Activated naive CD4-positive, alpha-beta T cell treated with anti-CD3 and anti-CD28 coated beads, Interleukin-2, amount 50 U/mL, for 16 hours (primary cell): ENCODE measurements around the gene P2RY12.

Experiments
- DNase-seq: peaks from one replicate; pipeline ENCODE4 v3.0.0-alpha.2; 2020

Gene P2RY12

GRCh38 chr3:151330899-151331298 is 53.7 kb downstream of the P2RY12 start:
- no peak for DNase-seq

DNA sequence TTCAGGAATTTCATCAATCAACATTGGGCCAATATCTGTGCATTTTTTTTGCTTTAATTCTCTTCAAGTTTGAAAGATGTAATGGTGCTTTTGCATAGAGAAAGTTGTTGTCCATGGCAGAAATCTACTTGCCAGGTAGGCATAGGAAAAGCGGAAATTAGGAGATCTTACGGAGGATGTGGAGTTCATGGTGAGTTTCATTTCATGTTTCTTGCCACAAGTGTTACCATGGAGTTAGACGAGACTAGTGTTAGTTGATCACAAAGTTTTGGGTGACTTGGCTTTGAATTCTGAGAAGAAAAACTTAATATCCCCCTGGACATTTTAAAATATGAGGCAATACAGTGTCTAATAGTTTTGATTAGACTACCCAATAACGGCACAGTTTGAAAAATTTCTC is 54.2 kb downstream of the P2RY12 start:
- no peak for DNase-seq

GRCh38 chr3:151329363-151329762 is 55.2 kb downstream of the P2RY12 start, which contains the start of gene P2RY13:
Gene P2RY13, minus strand, starts transcription at chr3:151329549. Its CDS starts 21 bp downstream, at chr3:151329528.
- DNase-seq, result no peak

DNA sequence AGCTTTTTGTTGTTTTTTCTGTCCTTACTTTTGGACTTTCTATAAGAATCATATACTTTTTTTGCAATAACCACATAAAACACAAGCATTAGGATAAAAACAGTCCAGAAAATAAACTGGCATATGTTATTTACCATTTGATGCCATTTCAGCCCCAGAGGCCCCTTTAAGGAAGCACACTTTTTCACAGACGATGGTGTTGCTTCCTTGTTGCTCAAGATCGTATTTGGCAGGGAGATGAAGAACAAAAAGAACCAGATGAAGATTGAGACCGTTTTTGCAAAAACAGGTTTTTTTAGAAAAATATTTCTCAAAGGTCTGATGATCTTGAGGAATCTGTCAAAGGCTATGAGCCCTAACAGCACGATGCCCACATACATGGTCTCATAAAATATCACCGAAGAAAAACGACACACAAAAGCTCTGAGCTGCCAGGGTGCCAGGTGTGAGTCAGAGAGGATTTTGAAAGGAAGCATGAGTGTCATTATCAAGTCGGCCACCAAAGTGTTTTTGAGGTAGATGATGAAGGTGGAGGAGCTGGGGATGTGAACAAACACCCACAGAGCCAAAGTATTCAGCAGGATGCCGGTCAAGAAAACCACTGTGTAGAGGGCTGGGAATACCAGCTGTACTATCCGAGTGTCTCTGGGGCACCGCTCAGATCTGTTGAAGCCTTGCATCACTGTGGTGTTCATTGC is 56.1 kb downstream of the P2RY12 start:
- DNase-seq, result no peak

DNA sequence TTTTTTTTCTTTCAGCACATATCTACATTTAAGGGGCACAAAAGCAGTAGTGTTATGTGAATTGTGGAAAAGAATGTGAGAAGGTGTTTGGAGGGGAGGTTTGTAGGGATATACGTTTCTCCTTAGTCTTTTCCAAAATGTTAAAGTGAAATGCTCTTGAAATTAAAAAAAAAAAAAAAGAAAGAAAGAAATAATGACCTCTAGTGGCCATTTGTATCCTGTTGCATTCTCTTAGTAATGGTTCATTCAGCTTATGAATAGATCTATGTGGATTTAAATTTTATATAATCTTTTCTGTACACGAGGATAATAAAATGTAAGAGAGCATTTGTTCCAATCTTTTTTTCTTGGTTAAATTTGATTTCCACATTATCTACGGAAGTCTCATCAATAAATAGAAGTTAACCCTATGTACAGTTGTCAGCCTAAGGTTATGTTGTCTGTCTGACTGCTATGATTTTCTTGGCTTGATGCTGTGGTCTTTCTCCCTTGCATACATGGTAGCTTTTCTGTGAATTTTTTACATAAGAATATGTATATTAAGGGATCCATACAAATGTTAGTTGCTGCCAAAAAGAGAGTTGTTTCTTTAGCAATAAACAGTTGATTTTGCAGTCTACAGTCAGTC is 56.9 kb downstream of the P2RY12 start:
- no peak for DNase-seq

DNA sequence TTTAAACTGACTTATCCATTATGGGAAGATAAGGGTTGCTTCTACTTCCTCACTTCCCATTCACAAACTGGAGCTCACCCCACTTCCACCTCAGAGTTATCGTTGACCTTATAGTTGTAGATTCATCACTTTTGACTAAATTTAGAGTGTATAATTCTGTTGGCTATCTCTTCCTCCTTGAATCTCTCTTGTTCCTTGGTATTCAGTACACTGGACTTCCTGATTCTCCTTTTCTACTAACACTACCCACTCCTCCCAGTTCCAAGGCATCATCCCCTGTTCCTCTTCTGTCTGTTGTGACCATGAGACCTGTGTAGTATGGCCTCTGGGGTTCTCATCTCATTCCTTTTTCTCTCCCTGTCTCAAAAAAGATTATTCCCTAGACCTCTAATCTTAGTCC is 62.0 kb downstream of the P2RY12 start:
- no peak for DNase-seq

GRCh38 chr3:151321526-151321925 is 63.0 kb downstream of the P2RY12 start:
- no peak for DNase-seq

- no peak for DNase-seq
Observed at GRCh38 chr3:151320131-151320530, 64.4 kb downstream of the P2RY12 start.

- no peak for DNase-seq
Observed at GRCh38 chr3:151319628-151320027, 64.9 kb downstream of the P2RY12 start.

DNA sequence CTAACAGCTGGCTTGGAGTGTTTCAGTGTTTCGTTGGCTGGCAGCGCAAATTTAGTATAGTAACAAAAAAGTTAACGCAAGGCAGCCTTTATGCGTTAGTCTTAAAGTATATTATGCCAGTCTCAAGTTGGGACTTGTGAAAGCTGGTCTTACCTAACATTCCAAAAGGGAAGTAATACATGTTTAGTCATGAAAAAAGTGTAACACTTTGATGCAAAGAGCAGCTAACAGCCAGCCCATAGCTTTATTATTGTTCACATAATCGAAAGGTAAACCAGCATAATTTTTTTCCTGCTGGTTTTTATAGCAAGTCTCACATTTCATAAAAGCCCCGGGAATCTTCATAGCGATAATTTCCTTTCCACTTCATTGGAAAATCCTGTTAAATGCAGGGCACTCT is 65.6 kb downstream of the P2RY12 start:
- DNase-seq, result no peak

DNA sequence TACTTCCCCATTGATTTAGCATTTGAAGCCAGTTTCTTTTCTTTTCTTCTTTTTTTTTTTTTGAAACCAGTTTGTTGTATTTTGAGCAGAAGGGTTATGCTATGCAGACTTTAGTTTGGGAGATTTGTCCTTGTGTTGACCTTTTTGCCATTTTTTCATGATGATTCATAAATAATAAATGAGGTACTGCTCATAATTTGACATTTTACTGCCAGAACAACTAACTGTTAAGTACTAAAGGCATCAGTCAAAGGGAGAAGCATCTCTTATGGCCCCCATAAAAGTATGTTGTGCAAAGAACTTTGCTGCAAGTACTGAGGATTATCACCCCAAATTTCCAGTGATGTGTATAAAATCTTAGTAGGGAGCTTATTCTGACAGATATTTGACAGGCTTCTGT is 66.2 kb downstream of the P2RY12 start:
- DNase-seq, result no peak

DNA sequence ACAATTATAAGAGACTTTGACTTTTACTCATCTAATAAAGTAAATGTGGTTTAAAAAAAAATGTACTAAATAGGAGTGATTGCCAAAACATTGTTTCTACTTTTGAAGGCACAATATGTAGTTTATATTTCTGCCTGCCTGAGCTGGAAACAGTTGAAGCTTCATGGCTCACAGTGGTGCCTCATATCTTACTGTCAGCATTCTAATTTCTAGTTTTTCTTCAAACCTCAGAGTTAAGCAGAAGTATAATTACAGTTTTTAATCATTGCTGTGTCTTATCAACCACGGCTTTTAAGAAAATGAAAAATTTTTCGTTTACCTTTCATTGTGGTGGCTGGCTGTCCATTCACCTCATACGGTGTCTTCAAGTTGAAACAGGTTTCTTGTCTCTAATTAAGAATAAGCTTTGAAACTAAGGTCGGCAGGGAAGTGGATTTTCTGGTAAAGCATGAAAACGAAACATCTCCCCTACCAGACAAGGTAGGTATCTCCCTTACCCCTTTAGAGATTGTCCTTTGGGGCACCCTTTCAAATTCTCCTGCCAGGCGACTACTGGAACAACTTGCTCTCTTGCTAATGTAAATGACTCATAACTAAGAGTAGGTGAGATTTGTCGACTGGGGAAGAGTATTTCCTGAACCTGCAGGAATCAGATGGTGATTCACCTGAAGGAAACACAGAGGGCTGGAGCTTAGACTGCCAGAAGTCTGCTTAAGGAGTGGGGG is 68.1 kb downstream of the P2RY12 start, which contains the start of gene GPR87:
GPR87 (minus strand) TSS at position 554 of the 725 bp plus-strand sequence. CDS start 16,720 bp downstream, outside the sequence.
- no peak for DNase-seq

DNA sequence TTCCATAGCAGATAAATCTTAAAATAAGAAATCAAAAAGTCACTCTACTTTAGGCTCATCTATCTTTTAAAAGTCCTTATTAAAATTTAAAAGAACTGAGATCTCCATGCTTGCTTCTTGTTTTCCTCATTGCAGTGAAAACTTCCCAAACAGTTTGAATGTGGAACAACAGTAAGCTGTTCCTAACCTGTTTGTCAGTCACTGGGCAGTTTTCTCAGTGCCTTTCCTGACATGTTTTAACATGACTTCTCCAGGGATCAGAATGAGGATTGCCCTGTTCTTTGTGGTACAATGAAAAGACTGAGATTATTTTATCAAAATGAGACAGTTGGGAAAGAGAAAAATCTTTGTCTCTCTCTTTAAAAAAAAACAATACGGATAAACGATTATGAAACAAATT is 68.7 kb downstream of the P2RY12 start:
- no peak for DNase-seq

GRCh38 chr3:151315136-151315535 is 69.4 kb downstream of the P2RY12 start:
- no peak for DNase-seq

GRCh38 chr3:151314593-151314992 is 70.0 kb downstream of the P2RY12 start:
- DNase-seq, result no peak

- DNase-seq, result no peak
Observed at GRCh38 chr3:151314137-151314536, 70.4 kb downstream of the P2RY12 start.

- no peak for DNase-seq
Observed at GRCh38 chr3:151312972-151313371, 71.6 kb downstream of the P2RY12 start.

GRCh38 chr3:151309566-151309965 is 75.0 kb downstream of the P2RY12 start:
- DNase-seq, result no peak

- DNase-seq, result no peak
Observed at GRCh38 chr3:151307583-151308488, 76.7 kb downstream of the P2RY12 start.

DNA sequence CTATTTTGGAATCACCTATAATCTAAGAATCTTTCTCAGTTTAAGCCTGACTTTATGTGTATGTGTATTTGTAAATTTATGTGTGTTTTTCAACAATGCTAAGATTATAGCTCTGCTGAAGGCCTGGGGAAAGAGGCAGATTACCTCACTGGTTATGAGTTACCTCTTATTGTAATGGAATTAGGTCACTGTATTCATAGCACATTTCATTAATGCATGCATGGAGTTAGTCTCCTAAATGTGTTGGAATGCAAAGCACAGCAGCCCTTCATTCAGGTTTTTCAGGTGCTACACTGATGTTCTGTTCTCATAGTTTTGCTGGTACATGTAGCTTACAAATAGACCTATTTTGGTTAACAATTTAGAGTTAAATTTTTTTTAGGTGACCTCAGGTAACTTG is 77.4 kb downstream of the P2RY12 start:
- DNase-seq, result no peak

DNA sequence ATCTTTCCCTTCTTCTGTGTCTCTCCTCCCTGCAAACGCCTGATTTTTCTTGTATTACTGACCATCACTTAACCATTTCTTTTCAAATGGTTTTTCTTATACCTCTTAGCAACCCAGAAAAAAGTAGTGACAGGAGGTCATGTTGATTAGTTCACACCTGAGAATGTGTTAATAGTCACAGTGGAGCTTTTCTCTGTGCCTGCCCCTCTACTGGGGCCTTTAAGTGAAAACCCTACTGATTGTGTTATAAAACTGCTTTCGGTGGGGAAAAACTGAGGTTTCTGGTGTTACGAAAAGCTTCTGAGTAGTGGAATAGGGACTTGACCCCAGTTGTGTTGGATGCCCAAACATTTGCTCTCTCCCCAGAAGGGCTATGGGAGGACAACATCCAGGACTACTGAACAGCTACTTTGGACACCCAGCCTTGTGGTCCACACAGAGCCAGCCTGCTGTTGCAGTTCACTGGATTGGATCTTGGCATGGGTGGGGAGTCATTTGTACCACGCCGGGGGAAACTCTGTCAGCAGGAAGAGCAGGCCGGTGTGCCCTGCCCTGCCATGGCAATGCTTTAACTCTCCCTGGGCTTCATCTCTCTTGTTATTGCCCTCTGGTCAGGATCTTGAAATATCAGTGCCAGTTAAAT is 78.3 kb downstream of the P2RY12 start:
- no peak for DNase-seq

- DNase-seq, result no peak
Observed at GRCh38 chr3:151305775-151306151, 78.8 kb downstream of the P2RY12 start.
